Neural progenitor cell (in vitro differentiated cells): Measurements from ENCODE around the gene SEZ6L.

Source experiments
- EZH2 ChIP-seq: fragments of 200-600 bp; sonication (generic); IDR thresholded peaks from 2 replicates; pipeline ENCODE4 v1.6.1; 2017; ENCODE audit warnings: antibody characterized with exemption, mild to moderate bottlenecking, moderate library complexity
- TF ChIP-seq, protein P1 (sequence below): fragments of 200-600 bp; sonication (generic); IDR thresholded peaks from 2 replicates; pipeline ENCODE4 v1.5.1; 2017; ENCODE audit warnings: antibody characterized with exemption, mild to moderate bottlenecking

- TF ChIP-seq, protein P1, sequence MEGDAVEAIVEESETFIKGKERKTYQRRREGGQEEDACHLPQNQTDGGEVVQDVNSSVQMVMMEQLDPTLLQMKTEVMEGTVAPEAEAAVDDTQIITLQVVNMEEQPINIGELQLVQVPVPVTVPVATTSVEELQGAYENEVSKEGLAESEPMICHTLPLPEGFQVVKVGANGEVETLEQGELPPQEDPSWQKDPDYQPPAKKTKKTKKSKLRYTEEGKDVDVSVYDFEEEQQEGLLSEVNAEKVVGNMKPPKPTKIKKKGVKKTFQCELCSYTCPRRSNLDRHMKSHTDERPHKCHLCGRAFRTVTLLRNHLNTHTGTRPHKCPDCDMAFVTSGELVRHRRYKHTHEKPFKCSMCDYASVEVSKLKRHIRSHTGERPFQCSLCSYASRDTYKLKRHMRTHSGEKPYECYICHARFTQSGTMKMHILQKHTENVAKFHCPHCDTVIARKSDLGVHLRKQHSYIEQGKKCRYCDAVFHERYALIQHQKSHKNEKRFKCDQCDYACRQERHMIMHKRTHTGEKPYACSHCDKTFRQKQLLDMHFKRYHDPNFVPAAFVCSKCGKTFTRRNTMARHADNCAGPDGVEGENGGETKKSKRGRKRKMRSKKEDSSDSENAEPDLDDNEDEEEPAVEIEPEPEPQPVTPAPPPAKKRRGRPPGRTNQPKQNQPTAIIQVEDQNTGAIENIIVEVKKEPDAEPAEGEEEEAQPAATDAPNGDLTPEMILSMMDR: no peak
- no peak for TF ChIP-seq EZH2
Measured at GRCh38 chr22:26310616-26311015, 141.4 kb downstream of the SEZ6L start.
